Measurements from ENCODE around the gene VRK3.

DNA sequence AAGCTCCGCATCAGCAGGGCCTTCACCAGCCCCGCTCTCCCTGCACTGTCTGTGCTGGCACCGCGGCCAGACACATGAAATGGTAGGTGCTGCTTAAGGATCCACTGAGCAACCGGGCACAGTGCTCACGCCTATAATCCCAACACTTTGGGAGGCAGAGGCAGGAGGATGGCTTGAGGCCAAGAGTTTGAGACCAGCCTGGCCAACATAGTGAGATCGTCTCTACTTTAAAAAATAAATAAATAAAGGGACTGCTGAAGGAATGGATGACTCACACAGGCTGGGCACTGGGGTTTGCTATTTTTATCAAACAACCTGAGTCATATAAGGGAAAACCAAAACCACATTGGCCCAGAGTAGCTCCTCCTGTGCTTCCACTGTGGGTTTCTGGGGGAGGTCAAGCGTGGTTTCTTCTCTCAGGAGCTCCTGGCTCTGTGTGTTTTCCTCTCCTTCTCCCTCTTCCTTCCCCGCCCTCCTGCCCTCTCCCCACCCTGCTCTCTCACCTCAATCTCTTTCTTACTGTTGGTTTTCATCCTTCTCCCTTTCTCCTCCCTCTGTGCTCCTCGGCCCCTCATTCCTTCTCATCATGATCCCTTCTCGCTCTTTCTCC is 21.3 kb downstream of the VRK3 start:
- no peak for TF ChIP-seq POLR2A (IDR thresholded peaks at IDR 0.05; ENCODE audit: low read depth, low read length)
- peak; percentile 92 for TF ChIP-seq FOS (IDR thresholded peaks at IDR 0.05; ENCODE audit: low read depth, low read length)
- TF ChIP-seq, protein P1, sequence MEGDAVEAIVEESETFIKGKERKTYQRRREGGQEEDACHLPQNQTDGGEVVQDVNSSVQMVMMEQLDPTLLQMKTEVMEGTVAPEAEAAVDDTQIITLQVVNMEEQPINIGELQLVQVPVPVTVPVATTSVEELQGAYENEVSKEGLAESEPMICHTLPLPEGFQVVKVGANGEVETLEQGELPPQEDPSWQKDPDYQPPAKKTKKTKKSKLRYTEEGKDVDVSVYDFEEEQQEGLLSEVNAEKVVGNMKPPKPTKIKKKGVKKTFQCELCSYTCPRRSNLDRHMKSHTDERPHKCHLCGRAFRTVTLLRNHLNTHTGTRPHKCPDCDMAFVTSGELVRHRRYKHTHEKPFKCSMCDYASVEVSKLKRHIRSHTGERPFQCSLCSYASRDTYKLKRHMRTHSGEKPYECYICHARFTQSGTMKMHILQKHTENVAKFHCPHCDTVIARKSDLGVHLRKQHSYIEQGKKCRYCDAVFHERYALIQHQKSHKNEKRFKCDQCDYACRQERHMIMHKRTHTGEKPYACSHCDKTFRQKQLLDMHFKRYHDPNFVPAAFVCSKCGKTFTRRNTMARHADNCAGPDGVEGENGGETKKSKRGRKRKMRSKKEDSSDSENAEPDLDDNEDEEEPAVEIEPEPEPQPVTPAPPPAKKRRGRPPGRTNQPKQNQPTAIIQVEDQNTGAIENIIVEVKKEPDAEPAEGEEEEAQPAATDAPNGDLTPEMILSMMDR (conservative IDR thresholded peaks at IDR 0.05; ENCODE audit: low read depth, low read length) = no peak
- no peak for TF ChIP-seq RAD21 (IDR thresholded peaks at IDR 0.05; ENCODE audit: low read length)
- TF ChIP-seq RFX5 (IDR thresholded peaks at IDR 0.05; ENCODE audit: low read depth, low read length) = no peak
- no peak for TF ChIP-seq CEBPB (IDR thresholded peaks at IDR 0.05; ENCODE audit: low read depth, low read length)
- peak; percentile 48; the same call in 1 of the 2 replicates for TF ChIP-seq MXI1 (IDR thresholded peaks at IDR 0.05; ENCODE audit: borderline replicate concordance, low read depth, low read length)
- TF ChIP-seq, protein P2, sequence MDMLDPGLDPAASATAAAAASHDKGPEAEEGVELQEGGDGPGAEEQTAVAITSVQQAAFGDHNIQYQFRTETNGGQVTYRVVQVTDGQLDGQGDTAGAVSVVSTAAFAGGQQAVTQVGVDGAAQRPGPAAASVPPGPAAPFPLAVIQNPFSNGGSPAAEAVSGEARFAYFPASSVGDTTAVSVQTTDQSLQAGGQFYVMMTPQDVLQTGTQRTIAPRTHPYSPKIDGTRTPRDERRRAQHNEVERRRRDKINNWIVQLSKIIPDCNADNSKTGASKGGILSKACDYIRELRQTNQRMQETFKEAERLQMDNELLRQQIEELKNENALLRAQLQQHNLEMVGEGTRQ (IDR thresholded peaks at IDR 0.05; ENCODE audit: low read depth, low read length) = no peak
- peak; percentile 51 for TF ChIP-seq RCOR1 (IDR thresholded peaks at IDR 0.05; ENCODE audit: insufficient replicate concordance, low read length)
- TF ChIP-seq SMC3 (IDR thresholded peaks at IDR 0.05; ENCODE audit: low read depth, low read length) = no peak
- no peak for TF ChIP-seq MAFK (IDR thresholded peaks at IDR 0.05; ENCODE audit: low read depth, low read length)
- TF ChIP-seq BHLHE40 (IDR thresholded peaks at IDR 0.05; ENCODE audit: low read depth, low read length) = peak; percentile 11; the same call in 1 of the 2 replicates
- no peak; the same call in 1 of the 2 replicates for TF ChIP-seq MAZ (IDR thresholded peaks at IDR 0.05; ENCODE audit: borderline replicate concordance, low read depth, low read length)
- TF ChIP-seq, protein P3, sequence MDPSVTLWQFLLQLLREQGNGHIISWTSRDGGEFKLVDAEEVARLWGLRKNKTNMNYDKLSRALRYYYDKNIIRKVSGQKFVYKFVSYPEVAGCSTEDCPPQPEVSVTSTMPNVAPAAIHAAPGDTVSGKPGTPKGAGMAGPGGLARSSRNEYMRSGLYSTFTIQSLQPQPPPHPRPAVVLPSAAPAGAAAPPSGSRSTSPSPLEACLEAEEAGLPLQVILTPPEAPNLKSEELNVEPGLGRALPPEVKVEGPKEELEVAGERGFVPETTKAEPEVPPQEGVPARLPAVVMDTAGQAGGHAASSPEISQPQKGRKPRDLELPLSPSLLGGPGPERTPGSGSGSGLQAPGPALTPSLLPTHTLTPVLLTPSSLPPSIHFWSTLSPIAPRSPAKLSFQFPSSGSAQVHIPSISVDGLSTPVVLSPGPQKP (IDR thresholded peaks at IDR 0.05; ENCODE audit: borderline replicate concordance, low read depth, low read length) = no peak

Data from IMR-90 (cell line).